H1 (cell line): ENCODE data around the gene SH3PXD2A. TPM values are rescaled to one million over a fixed set of nuclear protein-coding genes. Genes with fewer than 3 reads are reported as not detected.

Source experiments
- CTCF ChIA-PET: fragments of 300-600 bp; sonication (Branson Sonifier 250); formaldehyde crosslinking; loops from one replicate; lab custom pipeline; 2021; ENCODE audit not compliant: partially characterized antibody; lab: Charles Lee
- POLR2A ChIA-PET: fragments of 300-600 bp; sonication (Branson Sonifier 250); formaldehyde crosslinking; loops from one replicate; lab custom pipeline; 2021; ENCODE audit warnings: inconsistent platforms; ENCODE audit not compliant: partially characterized antibody; lab: Charles Lee
- DNase-seq, 2 experiments: peaks; one replicate each; pipeline versions ENCODE4 v3.0.0 to v3.0.0-alpha.2; 2010 to 2022; ENCODE audit warnings: low spot score in 2 of 2, low read depth in 1 of 2, mixed read lengths in 1 of 2
- FAIRE-seq: peaks from 2 replicates; lab custom pipeline; 2011; peaks lifted over from hg19 to GRCh38; lab: Jason Lieb, UNC
- H2AFZ ChIP-seq: 2 replicates; pipeline ENCODE4 v1.8.1; 2012; ENCODE audit warnings: low read length, inconsistent platforms
- H2AK5ac ChIP-seq: 2 replicates; pipeline ENCODE4 v1.6.1; 2013; ENCODE audit warnings: low read depth, low read length
- H2BK120ac ChIP-seq: replicated peaks from 2 replicates; pipeline ENCODE3; 2013; ENCODE audit warnings: low read depth, low read length, inconsistent platforms
- H2BK12ac ChIP-seq: 2 replicates; pipeline ENCODE4 v1.6.1; 2013; ENCODE audit warnings: low read depth, low read length
- H2BK15ac ChIP-seq: 2 replicates; pipeline ENCODE4 v1.6.1; 2013; ENCODE audit warnings: low read length
- H2BK20ac ChIP-seq: 2 replicates; pipeline ENCODE4 v1.6.1; 2013; ENCODE audit warnings: low read length
- H2BK5ac ChIP-seq: 2 replicates; pipeline ENCODE4 v1.6.1; 2013; ENCODE audit warnings: low read depth, low read length
- H3K14ac ChIP-seq: 2 replicates; pipeline ENCODE4 v1.6.1; 2013; ENCODE audit warnings: inconsistent platforms; ENCODE audit not compliant: insufficient read length
- H3K18ac ChIP-seq: 2 replicates; pipeline ENCODE4 v1.6.1; 2013; ENCODE audit warnings: low read length; ENCODE audit errors: extremely low read depth
- H3K23ac ChIP-seq: 2 replicates; pipeline ENCODE4 v1.6.1; 2013; ENCODE audit warnings: inconsistent platforms; ENCODE audit not compliant: insufficient read length
- H3K23me2 ChIP-seq: 2 replicates; pipeline ENCODE4 v1.6.1; 2013; ENCODE audit warnings: low read depth, low read length
- H3K27ac ChIP-seq: 2 replicates; pipeline ENCODE4 v1.6.1; 2011; ENCODE audit warnings: low read depth, low read length, inconsistent platforms
- H3K27me3 ChIP-seq, 4 experiments: replicated peaks in 1 of 4; 1 replicate in 1 of 4; 2 replicates in 3 of 4; pipeline versions ENCODE4 v1.6.1 to v1.8.1; 2011 to 2013; ENCODE audit warnings: low read length in 3 of 4, mild to moderate bottlenecking in 3 of 4, inconsistent platforms in 2 of 4, mixed read lengths in 2 of 4, moderate library complexity in 1 of 4; ENCODE audit not compliant: control insufficient read depth in 3 of 4, insufficient read depth in 3 of 4; ENCODE audit errors: extremely low read depth in 1 of 4
- H3K36me3 ChIP-seq, 4 experiments: 2 replicates each; pipeline versions ENCODE4 v1.6.1 to v1.8.1; 2011 to 2013; ENCODE audit warnings: mild to moderate bottlenecking in 4 of 4, low read length in 3 of 4, moderate library complexity in 2 of 4, control low read depth in 1 of 4, inconsistent platforms in 1 of 4; ENCODE audit not compliant: insufficient read depth in 4 of 4, control insufficient read depth in 2 of 4
- H3K4ac ChIP-seq: replicated peaks from 2 replicates; pipeline ENCODE3; 2013; ENCODE audit warnings: low read length, low read depth, mixed read lengths, inconsistent platforms; ENCODE audit not compliant: insufficient read length
- H3K4me1 ChIP-seq, 4 experiments: replicated peaks in 1 of 4; 1 replicate in 1 of 4; 2 replicates in 3 of 4; pipeline versions ENCODE4 v1.6.1 to v1.8.1; 2011 to 2013; ENCODE audit warnings: low read length in 3 of 4, inconsistent platforms in 2 of 4, mixed read lengths in 1 of 4; ENCODE audit not compliant: insufficient read depth in 4 of 4, control insufficient read depth in 3 of 4
- H3K4me2 ChIP-seq, 2 experiments: 2 replicates each; pipeline versions ENCODE4 v1.6.1 to v1.8.1; 2011 to 2013; ENCODE audit warnings: low read depth in 2 of 2, low read length in 2 of 2, control low read depth in 1 of 2, inconsistent platforms in 1 of 2, mild to moderate bottlenecking in 1 of 2; ENCODE audit not compliant: insufficient read depth in 1 of 2
- H3K4me3 ChIP-seq, 4 experiments: fragments of 200-600, 300-600 bp in 1 of 4; sonication (generic), shearing (Covaris generic), sonication (Bioruptor Twin) in 1 of 4; 2 replicates each; pipeline versions ENCODE4 v1.5.1 to v1.8.1; 2011 to 2016; ENCODE audit warnings: low read length in 4 of 4, low read depth in 3 of 4, control low read depth in 2 of 4, inconsistent platforms in 2 of 4, mild to moderate bottlenecking in 2 of 4, mixed read lengths in 1 of 4, moderate library complexity in 1 of 4; ENCODE audit not compliant: insufficient read depth in 2 of 4; ENCODE audit errors: extremely low read depth in 1 of 4
- H3K56ac ChIP-seq: replicated peaks from 2 replicates; pipeline ENCODE3; 2013; ENCODE audit warnings: low read depth, mild to moderate bottlenecking, mixed read lengths, low read length, inconsistent platforms; ENCODE audit not compliant: insufficient read length
- H3K79me1 ChIP-seq: 2 replicates; pipeline ENCODE4 v1.6.1; 2013; ENCODE audit warnings: low read depth, low read length, control low read depth
- H3K79me2 ChIP-seq, 2 experiments: 2 replicates each; pipeline versions ENCODE4 v1.6.1 to v1.8.1; 2012 to 2013; ENCODE audit warnings: low read length in 2 of 2, mild to moderate bottlenecking in 2 of 2, inconsistent platforms in 1 of 2; ENCODE audit not compliant: insufficient read depth in 2 of 2, control insufficient read depth in 1 of 2
- H3K9ac ChIP-seq, 4 experiments: replicated peaks in 1 of 4; 1 replicate in 1 of 4; 2 replicates in 3 of 4; pipeline versions ENCODE4 v1.6.1 to v1.8.1; 2011 to 2013; ENCODE audit warnings: low read depth in 3 of 4, low read length in 3 of 4, control low read depth in 2 of 4, mild to moderate bottlenecking in 2 of 4, moderate library complexity in 2 of 4, inconsistent platforms in 1 of 4; ENCODE audit errors: extremely low read depth in 1 of 4
- H3K9me3 ChIP-seq, 2 experiments: 2 replicates each; pipeline versions ENCODE4 v1.6.1 to v1.8.1; 2012 to 2013; ENCODE audit warnings: mild to moderate bottlenecking in 2 of 2, moderate library complexity in 2 of 2, control low read depth in 1 of 2, inconsistent platforms in 1 of 2, low read depth in 1 of 2, low read length in 1 of 2, mixed read lengths in 1 of 2; ENCODE audit not compliant: insufficient read depth in 2 of 2
- H4K20me1 ChIP-seq, 2 experiments: replicated peaks in 1 of 2; 2 replicates each; pipeline versions ENCODE3 to v1.8.1; 2011 to 2013; ENCODE audit warnings: inconsistent platforms in 2 of 2, low read length in 2 of 2, mild to moderate bottlenecking in 1 of 2; ENCODE audit not compliant: insufficient read depth in 2 of 2, control insufficient read depth in 1 of 2
- H4K5ac ChIP-seq: 2 replicates; pipeline ENCODE4 v1.6.1; 2013; ENCODE audit warnings: low read length, low read depth, mixed read lengths, inconsistent platforms; ENCODE audit not compliant: insufficient read length
- H4K8ac ChIP-seq: 2 replicates; pipeline ENCODE4 v1.8.0; 2013; ENCODE audit warnings: mild to moderate bottlenecking, moderate library complexity, low read length, inconsistent platforms; ENCODE audit not compliant: insufficient read depth; ENCODE audit errors: extremely low read depth
- H4K91ac ChIP-seq: replicated peaks from 2 replicates; pipeline ENCODE3; 2013; ENCODE audit warnings: low read length, mixed read lengths, inconsistent platforms; ENCODE audit not compliant: insufficient read length
- BACH1 ChIP-seq: IDR thresholded peaks from 2 replicates; pipeline ENCODE4 v1.6.1; 2012; ENCODE audit warnings: low read length, improper control_type of control experiment
- CHD1 ChIP-seq: IDR thresholded peaks from 2 replicates; pipeline ENCODE4 v1.6.1; 2012; ENCODE audit warnings: low read depth, low read length, improper control_type of control experiment
- CTBP2 ChIP-seq: IDR thresholded peaks from 2 replicates; pipeline ENCODE4 v1.7.0; 2011; ENCODE audit warnings: borderline replicate concordance, mild to moderate bottlenecking, moderate library complexity, mixed read lengths, low read length; ENCODE audit not compliant: insufficient read depth, insufficient read length
- EZH2 ChIP-seq: fragments of 200-600 bp; sonication (generic); IDR thresholded peaks from 2 replicates; pipeline ENCODE4 v1.7.1; 2012; ENCODE audit warnings: low read depth, mild to moderate bottlenecking, moderate library complexity, low read length, inconsistent platforms; ENCODE audit not compliant: severe bottlenecking
- KDM4A ChIP-seq: IDR thresholded peaks from one replicate; pipeline ENCODE4 v1.7.1; 2012; ENCODE audit warnings: low read depth, mild to moderate bottlenecking, moderate library complexity, low read length, inconsistent platforms; ENCODE audit not compliant: severe bottlenecking
- MAX ChIP-seq: IDR thresholded peaks from 2 replicates; pipeline ENCODE4 v1.6.1; 2012; ENCODE audit warnings: inconsistent platforms
- NRF1 ChIP-seq: IDR thresholded peaks from 2 replicates; pipeline ENCODE4 v1.6.1; 2011; ENCODE audit warnings: mild to moderate bottlenecking, low read depth, low read length, improper control_type of control experiment
- RFX5 ChIP-seq: IDR thresholded peaks from 2 replicates; pipeline ENCODE4 v1.6.1; 2011; ENCODE audit warnings: low read depth, low read length, improper control_type of control experiment, borderline replicate concordance
- SAP30 ChIP-seq: fragments of 300-600 bp; sonication (generic); IDR thresholded peaks from 2 replicates; pipeline ENCODE4 v1.7.1; 2012; ENCODE audit warnings: low read length, moderate library complexity, mild to moderate bottlenecking, inconsistent platforms; ENCODE audit not compliant: insufficient read depth, insufficient replicate concordance
- SIRT6 ChIP-seq: IDR thresholded peaks from one replicate; pipeline ENCODE4 v1.7.1; 2012; ENCODE audit warnings: low read length, inconsistent platforms
- TCF12 ChIP-seq: IDR thresholded peaks from 2 replicates; pipeline ENCODE4 v1.6.1; 2011; ENCODE audit warnings: low read depth, mild to moderate bottlenecking, low read length
- TEAD4 ChIP-seq: IDR thresholded peaks from 2 replicates; pipeline ENCODE4 v1.6.1; 2012; ENCODE audit warnings: low read depth, low read length, inconsistent platforms, mixed read lengths
- ZNF274 ChIP-seq: IDR thresholded peaks from 2 replicates; pipeline ENCODE4 v1.7.0; 2012; ENCODE audit warnings: low read length, borderline replicate concordance; ENCODE audit errors: extremely low read depth
- WGBS, 2 experiments: shearing (Covaris generic) in 1 of 2; methylation state at CpG; one replicate each; pipeline versions ENCODE4 v1.1.6 to v1.1.7; 2013 to 2015; ENCODE audit warnings: low lambda C conversion rate in 2 of 2, mixed read lengths in 2 of 2, inconsistent platforms in 1 of 2, low coverage in 1 of 2, missing lambda C conversion rate in 1 of 2; ENCODE audit not compliant: insufficient replicate concordance in 2 of 2, insufficient coverage in 1 of 2, insufficient read length in 1 of 2; ENCODE audit errors: extremely low coverage in 1 of 2, missing lambda C conversion rate in 1 of 2; 5-methylcytosine and 5-hydroxymethylcytosine counted together
- polyA plus RNA-seq, 7 experiments: library from polyadenylated mRNA; depleted of rRNA in 3 of 7; stranded (reverse) in 5 of 7; unstranded in 2 of 7; fragments of >200 nt in 5 of 7; fragments of 200-250 nt in 2 of 7; gene quantifications; 1 replicate in 5 of 7; 2 replicates in 1 of 7; 4 replicates in 1 of 7; pipeline versions ENCODE4 v1.2.1 to v1.2.3, GENCODE V29; 2011 to 2013; ENCODE audit warnings: missing spikeins in 2 of 7, mixed read lengths in 2 of 7
- total RNA-seq: library from RNA; stranded (reverse); fragmentation: NEBNext Ultra II Directional; extraction: Animal tissue kit (Norgen Biotek cat#: 25700); gene quantifications from 2 replicates; pipeline ENCODE4 v1.2.1, GENCODE V29; 2021

SH3PXD2A gene
- total and polyA plus RNA-seq, 2 of the 8 experiments (the other 6 are each of a cell fraction or from before 2014, with no cell fraction given) = 5.4 to 16.3 TPM

DNA sequence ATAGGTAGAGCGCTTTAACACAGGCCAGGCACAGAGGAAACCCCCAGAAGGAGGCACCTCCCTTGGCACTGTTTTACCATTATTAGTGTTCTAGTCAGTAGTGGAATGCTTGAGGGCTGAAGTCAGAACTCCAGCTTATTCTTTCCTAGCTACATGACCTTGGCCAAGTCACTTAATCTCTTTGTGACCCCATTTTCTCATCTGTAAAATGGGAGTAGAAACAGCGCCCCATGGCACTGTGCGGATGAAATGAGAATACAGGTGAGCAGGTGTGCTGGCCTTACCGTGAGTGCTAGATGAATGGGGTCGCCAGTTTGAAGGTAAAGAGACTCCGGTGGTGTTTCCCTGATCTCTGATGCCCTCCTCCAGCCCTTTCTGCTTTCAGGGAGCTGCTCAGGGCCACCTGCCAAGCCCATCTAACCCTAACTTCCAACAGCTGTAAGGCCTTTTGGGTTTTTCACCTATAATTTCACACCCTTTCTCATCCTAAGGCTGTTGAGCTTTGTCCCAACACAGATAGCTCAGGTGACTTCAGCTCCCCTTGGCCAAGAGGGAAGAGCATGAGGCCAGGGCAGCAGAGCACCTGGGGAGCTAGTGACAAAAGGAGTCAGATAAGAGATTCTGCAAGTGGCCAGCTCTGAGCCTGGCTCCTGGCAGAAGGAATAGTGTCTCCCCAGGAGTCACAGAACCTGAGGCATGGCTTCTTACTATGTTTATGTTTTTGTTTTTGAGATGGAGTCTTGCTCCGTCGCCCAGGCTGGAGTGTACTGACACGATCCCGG, 76.8 kb downstream of the SH3PXD2A start:
- H3K27ac ChIP-seq = no peak overlapping the region
- H4K91ac ChIP-seq = no peak overlapping the region
- H3K79me1 ChIP-seq = no peaks in the 10 kb centered on the region
- H3K4me3 ChIP-seq = no peak overlapping the region
- H2BK5ac ChIP-seq = no peak overlapping the region
- H2BK20ac ChIP-seq = no peak overlapping the region
- 87% methylated on average over 10 of the region's 10 CpGs; no CpG with 5 or more reads in 1 of the 2 experiments for WGBS, 2 experiments
- H3K9ac ChIP-seq = no peak overlapping the region
- H3K79me2 ChIP-seq = no peaks in the 10 kb centered on the region
- H2BK15ac ChIP-seq = no peak overlapping the region
- no peak overlapping the region for H2AK5ac ChIP-seq
- no peaks in the 10 kb centered on the region for H3K27me3 ChIP-seq
- H3K4ac ChIP-seq = no peak overlapping the region
- no peak overlapping the region for H2BK120ac ChIP-seq
- H3K4me1 ChIP-seq = no peaks in the 10 kb centered on the region; a peak in 1 of 7 replicates
- H3K36me3 ChIP-seq = no peaks in the 10 kb centered on the region
- H3K23me2 ChIP-seq = no peaks in the 10 kb centered on the region
- POLR2A ChIA-PET = interaction anchor here (1.1 to 1.3 kb wide), 2 partner anchors 27 to 55 kb away, joined by 3 to 4 read pairs; no protein-coding TSS in a partner anchor
- H4K20me1 ChIP-seq = no peaks in the 10 kb centered on the region
- no peak overlapping the region for H3K56ac ChIP-seq
- CTCF ChIA-PET = interaction anchor here (1.1 to 1.7 kb wide), 10 partner anchors 10 to 78 kb away, joined by 3 to 8 read pairs (median 5); partner anchors contain the start of gene SH3PXD2A
- H2AFZ ChIP-seq = no peak overlapping the region
- FAIRE-seq = no peak
- no peaks in the 10 kb centered on the region for H3K9me3 ChIP-seq
- H3K23ac ChIP-seq = no peak overlapping the region
- H3K18ac ChIP-seq = no peak overlapping the region
- no peak for DNase-seq
- H4K5ac ChIP-seq = no peak overlapping the region
- H3K14ac ChIP-seq = no peak overlapping the region
- H2BK12ac ChIP-seq = no peak overlapping the region
- H4K8ac ChIP-seq = no peak overlapping the region
- H3K4me2 ChIP-seq = no peak overlapping the region
- TF ChIP-seq CTBP2 (no peak), EZH2 (no peak), BACH1 (no peak), MAX (no peak), SIRT6 (no peak), CHD1 (no peak), TCF12 (no peak), TEAD4 (no peak), SAP30 (no peak), NRF1 (no peak), ZNF274 (no peak), KDM4A (no peak), RFX5 (no peak)
